Thymus (tissue), 11 donors: ENCODE results near the gene AUH. TPM values are rescaled to one million over a fixed set of nuclear protein-coding genes. Genes with fewer than 3 reads are reported as not detected.

Experiments
- DNase-seq, 9 donors: peaks; one replicate each; pipeline ENCODE4 v3.0.0-alpha.2; 2013; ENCODE audit warnings: low spot score in 9 of 9, low read depth in 6 of 9, missing footprints in 1 of 9
- H3K27ac ChIP-seq, 2 donors: one replicate each; pipeline ENCODE4 v1.5.1; 2013; ENCODE audit warnings: control low read depth in 1 of 2, low read depth in 1 of 2, low read length in 1 of 2, mild to moderate bottlenecking in 1 of 2, moderate library complexity in 1 of 2
- H3K27me3 ChIP-seq, 2 donors: one replicate each; pipeline ENCODE4 v1.5.1; 2013; ENCODE audit warnings: low read length in 1 of 2; ENCODE audit not compliant: control insufficient read depth in 2 of 2, insufficient read depth in 1 of 2
- H3K36me3 ChIP-seq, 2 donors: one replicate each; pipeline ENCODE4 v1.5.1; 2013; ENCODE audit warnings: low read length in 1 of 2, mild to moderate bottlenecking in 1 of 2, moderate library complexity in 1 of 2; ENCODE audit not compliant: control insufficient read depth in 2 of 2, insufficient read depth in 2 of 2
- H3K4me1 ChIP-seq, 2 donors: one replicate each; pipeline ENCODE4 v1.5.1; 2013; ENCODE audit warnings: low read length in 2 of 2; ENCODE audit not compliant: control insufficient read depth in 2 of 2, insufficient read depth in 2 of 2
- H3K4me3 ChIP-seq, 2 donors: one replicate each; pipeline ENCODE4 v1.5.1; 2013; ENCODE audit warnings: low read length in 2 of 2, control low read depth in 1 of 2, mild to moderate bottlenecking in 1 of 2
- H3K9me3 ChIP-seq, 2 donors: one replicate each; pipeline ENCODE4 v1.5.1; 2013; ENCODE audit warnings: low read length in 1 of 2, mild to moderate bottlenecking in 1 of 2; ENCODE audit not compliant: control insufficient read depth in 2 of 2, insufficient read depth in 1 of 2
- WGBS: extraction: QIAGEN DNeasy Blood & Tissue Kit; methylation state at CpG from one replicate; pipeline ENCODE4 v1.1.7; 2013; 5-methylcytosine and 5-hydroxymethylcytosine counted together
- polyA plus RNA-seq: library from polyadenylated mRNA; stranded (reverse); fragments of 200-250 nt; gene quantifications from one replicate; pipeline ENCODE4 v1.2.3, GENCODE V29; 2013
- total RNA-seq: library from RNA; stranded (reverse); fragments of 120-200 nt; gene quantifications from one replicate; pipeline ENCODE4 v1.2.4, GENCODE V29; 2013
- donor health status: healthy.

Gene AUH
- total and polyA plus RNA-seq, 2 donors = 14.2 to 41.5 TPM

- Histone ChIP-seq H3K4me1 (peaks cover 9 to 18% of the 10 kb centered on the region in 2 donors), H3K36me3 (peaks cover 0 to 6% of the 10 kb centered on the region in 2 donors), H3K27me3 (no peaks in the 10 kb centered on the region), H3K9me3 (no peaks in the 10 kb centered on the region), H3K27ac (no peak overlapping the region), H3K4me3 (no peak overlapping the region)
- WGBS = 98% methylated on average over 7 of the region's 7 CpGs
- no peak for DNase-seq
These were observed 150.3 kb downstream of the AUH start for GRCh38 chr9:91211414-91211813.

- Histone ChIP-seq H3K4me3 (no peak overlapping the region), H3K4me1 (peaks cover 9 to 18% of the 10 kb centered on the region in 2 donors), H3K27me3 (no peaks in the 10 kb centered on the region), H3K36me3 (peaks cover 0 to 6% of the 10 kb centered on the region in 2 donors), H3K27ac (no peak overlapping the region), H3K9me3 (no peaks in the 10 kb centered on the region)
- 98% methylated on average over 6 of the region's 6 CpGs for WGBS
- no peak for DNase-seq
These were observed 151.4 kb downstream of the AUH start for GRCh38 chr9:91210318-91210717.

DNA sequence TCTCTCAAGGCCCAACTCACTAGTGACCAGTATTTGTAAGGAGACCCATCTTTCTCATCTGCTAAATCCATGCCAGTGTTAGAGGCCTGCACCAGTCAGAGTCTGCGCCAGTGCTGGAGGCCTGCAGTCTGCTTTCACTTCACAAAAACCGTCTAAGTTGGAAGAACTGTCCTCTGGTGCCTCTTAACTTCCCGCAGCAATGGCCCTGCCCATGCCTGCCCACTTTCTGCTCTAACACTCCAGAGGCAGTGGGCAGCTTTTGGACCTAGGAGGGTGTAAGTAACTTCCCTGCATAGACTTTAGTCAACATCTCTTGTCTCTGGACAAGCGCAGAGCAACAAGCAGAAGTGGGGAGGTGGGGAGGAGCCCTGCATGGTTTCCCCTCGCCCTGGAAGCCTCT lies 152.9 kb downstream of the AUH start:
- DNase-seq = no peak
- 95% methylated on average over 5 of the region's 5 CpGs for WGBS
- H3K27me3 ChIP-seq = no peaks in the 10 kb centered on the region
- H3K9me3 ChIP-seq = no peaks in the 10 kb centered on the region
- H3K4me1 ChIP-seq = peaks cover 9 to 18% of the 10 kb centered on the region in 2 donors
- peaks cover 0 to 6% of the 10 kb centered on the region in 2 donors for H3K36me3 ChIP-seq
- H3K4me3 ChIP-seq = no peak overlapping the region
- H3K27ac ChIP-seq = peak overlapping the region in 1 of 2 donors; percentile 75

GRCh38 chr9:91208419-91208745 lies 153.3 kb downstream of the AUH start:
- Histone ChIP-seq H3K4me1 (peaks cover 9 to 18% of the 10 kb centered on the region in 2 donors), H3K27ac (peak overlapping the region; percentile 52 to 85), H3K9me3 (no peaks in the 10 kb centered on the region), H3K27me3 (no peaks in the 10 kb centered on the region), H3K36me3 (peaks cover 0 to 4% of the 10 kb centered on the region in 2 donors), H3K4me3 (no peak overlapping the region)
- WGBS = 30% methylated on average over 3 of the region's 3 CpGs
- no peak for DNase-seq

DNA sequence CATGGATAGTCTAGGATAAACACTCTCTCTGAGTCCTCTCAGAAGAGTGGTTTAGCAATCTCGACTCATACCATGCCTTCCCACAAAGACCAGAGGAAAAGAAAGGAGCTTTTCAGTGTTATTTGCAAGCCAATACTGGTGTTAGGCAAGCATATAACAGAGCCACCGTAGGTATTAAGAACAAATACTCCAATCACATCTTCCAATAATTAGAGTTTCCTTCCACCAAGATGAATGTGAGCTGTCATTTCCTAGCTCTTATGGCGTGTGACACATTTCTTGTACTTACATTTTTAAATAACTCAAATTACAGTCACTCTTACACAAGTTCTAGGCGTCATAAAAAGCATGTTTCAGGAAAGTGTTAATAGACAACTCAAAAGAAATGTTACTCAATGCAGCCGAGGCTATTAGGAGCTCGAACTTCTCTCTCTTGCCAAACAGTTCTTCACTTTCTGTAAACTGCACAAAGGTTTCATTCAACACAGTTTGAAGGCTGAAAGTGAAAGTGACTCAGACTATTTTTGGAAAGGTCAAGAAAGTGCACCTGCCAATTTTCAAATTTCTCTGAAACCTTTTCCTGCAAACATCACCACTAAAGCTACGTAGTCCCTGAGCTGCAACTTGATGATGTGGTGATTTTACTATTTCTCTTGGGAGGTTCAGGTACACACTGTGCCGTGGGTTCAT lies 153.8 kb downstream of the AUH start:
- Histone ChIP-seq H3K36me3 (no peaks in the 10 kb centered on the region), H3K4me3 (no peak overlapping the region), H3K27me3 (no peaks in the 10 kb centered on the region), H3K9me3 (no peaks in the 10 kb centered on the region), H3K27ac (peak overlapping the region; percentile 52 to 85), H3K4me1 (peaks cover 9 to 18% of the 10 kb centered on the region in 2 donors)
- peak in 7 of 9 donors; percentile 36 to 83 (median 48) for DNase-seq
- 12% methylated on average over 8 of the region's 8 CpGs for WGBS

- no peak for DNase-seq
- no peaks in the 10 kb centered on the region for H3K9me3 ChIP-seq
- H3K36me3 ChIP-seq = no peaks in the 10 kb centered on the region
- H3K4me3 ChIP-seq = no peak overlapping the region
- H3K4me1 ChIP-seq = peaks cover 9 to 18% of the 10 kb centered on the region in 2 donors
- no peaks in the 10 kb centered on the region for H3K27me3 ChIP-seq
- H3K27ac ChIP-seq = peak overlapping the region; percentile 52 to 58
- 92% methylated on average over 9 of the region's 9 CpGs for WGBS
These were observed 154.4 kb downstream of the AUH start for GRCh38 chr9:91207397-91207728.

DNA sequence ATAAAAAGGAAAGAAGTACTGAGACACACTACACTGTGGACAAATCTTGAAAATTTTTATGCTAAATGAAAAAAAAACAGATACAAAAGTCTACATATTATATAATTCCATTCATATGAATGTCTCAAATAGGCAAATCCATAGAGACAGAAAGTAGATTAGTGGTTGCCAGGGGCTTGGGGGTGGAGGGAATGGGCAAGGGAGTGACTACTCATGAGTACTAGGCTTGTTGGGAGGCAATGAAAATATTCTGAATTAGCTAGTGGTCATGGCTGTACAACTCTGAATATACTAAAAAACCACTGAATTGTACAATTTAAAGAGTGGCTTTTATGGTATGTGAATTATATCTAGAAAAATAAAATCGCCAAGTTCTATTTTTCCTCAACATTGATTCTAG lies 154.9 kb downstream of the AUH start:
- no peak overlapping the region for H3K27ac ChIP-seq
- peaks cover 9 to 18% of the 10 kb centered on the region in 2 donors for H3K4me1 ChIP-seq
- no peak for DNase-seq
- no peaks in the 10 kb centered on the region for H3K36me3 ChIP-seq
- no peak overlapping the region for H3K4me3 ChIP-seq
- H3K27me3 ChIP-seq = no peaks in the 10 kb centered on the region
- WGBS = 99% methylated on average over 1 of the region's 1 CpG
- H3K9me3 ChIP-seq = no peaks in the 10 kb centered on the region

- DNase-seq = no peak
- H3K4me3 ChIP-seq = no peak overlapping the region
- H3K27me3 ChIP-seq = no peaks in the 10 kb centered on the region
- no peaks in the 10 kb centered on the region for H3K36me3 ChIP-seq
- H3K4me1 ChIP-seq = peaks cover 6 to 9% of the 10 kb centered on the region in 2 donors
- no peaks in the 10 kb centered on the region for H3K9me3 ChIP-seq
- no peak overlapping the region for H3K27ac ChIP-seq
These were observed 158.9 kb downstream of the AUH start for GRCh38 chr9:91202736-91203283.

DNA sequence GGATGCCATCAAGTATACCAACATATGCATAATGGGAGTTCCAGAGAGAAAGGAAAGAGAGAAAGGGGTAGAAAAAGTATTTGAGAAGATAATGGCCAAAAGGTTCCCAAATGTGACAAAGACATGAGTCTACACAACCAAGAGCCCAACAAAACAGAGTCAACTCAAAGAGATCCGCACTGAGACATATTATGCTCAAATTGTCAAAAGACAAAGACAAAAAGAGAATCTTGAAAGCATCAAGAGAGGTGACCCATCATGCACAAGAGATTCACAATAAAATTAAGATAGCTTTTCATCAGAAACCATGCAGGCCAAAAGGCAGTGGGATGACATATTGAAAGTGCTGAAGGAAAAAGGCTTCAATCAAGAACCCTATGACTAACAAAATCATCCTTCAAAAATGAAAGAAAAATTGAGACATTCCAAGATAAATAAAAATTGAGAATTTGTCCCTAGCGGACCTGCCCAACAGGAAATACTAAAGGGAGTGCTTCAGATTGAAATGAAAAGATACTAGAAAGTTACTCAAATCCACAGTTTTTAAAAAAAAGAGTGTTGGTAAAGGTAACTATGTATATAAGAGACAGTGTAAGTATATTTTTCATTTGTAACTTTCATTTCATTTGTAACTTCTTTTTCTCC lies 160.9 kb downstream of the AUH start:
- peaks cover 0 to 2% of the 10 kb centered on the region in 2 donors for H3K4me1 ChIP-seq
- H3K27ac ChIP-seq = no peak overlapping the region
- no peaks in the 10 kb centered on the region for H3K9me3 ChIP-seq
- no peak overlapping the region for H3K4me3 ChIP-seq
- 96% methylated on average over 2 of the region's 2 CpGs for WGBS
- no peaks in the 10 kb centered on the region for H3K27me3 ChIP-seq
- no peaks in the 10 kb centered on the region for H3K36me3 ChIP-seq
- DNase-seq = no peak
